ENCODE measurements around the gene AKR1D1. TPM values are rescaled to one million over a fixed set of nuclear protein-coding genes. Genes with fewer than 3 reads are reported as not detected.

The AKR1D1 gene
- total RNA-seq, 1 donor from 2014 or later = not detected

GRCh38 chr7:138125598-138126111 is 49.4 kb downstream of the AKR1D1 start:
- TF ChIP-seq, protein P1, sequence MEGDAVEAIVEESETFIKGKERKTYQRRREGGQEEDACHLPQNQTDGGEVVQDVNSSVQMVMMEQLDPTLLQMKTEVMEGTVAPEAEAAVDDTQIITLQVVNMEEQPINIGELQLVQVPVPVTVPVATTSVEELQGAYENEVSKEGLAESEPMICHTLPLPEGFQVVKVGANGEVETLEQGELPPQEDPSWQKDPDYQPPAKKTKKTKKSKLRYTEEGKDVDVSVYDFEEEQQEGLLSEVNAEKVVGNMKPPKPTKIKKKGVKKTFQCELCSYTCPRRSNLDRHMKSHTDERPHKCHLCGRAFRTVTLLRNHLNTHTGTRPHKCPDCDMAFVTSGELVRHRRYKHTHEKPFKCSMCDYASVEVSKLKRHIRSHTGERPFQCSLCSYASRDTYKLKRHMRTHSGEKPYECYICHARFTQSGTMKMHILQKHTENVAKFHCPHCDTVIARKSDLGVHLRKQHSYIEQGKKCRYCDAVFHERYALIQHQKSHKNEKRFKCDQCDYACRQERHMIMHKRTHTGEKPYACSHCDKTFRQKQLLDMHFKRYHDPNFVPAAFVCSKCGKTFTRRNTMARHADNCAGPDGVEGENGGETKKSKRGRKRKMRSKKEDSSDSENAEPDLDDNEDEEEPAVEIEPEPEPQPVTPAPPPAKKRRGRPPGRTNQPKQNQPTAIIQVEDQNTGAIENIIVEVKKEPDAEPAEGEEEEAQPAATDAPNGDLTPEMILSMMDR (IDR thresholded peaks at IDR 0.05) = no peak
- no peak for DNase-seq
- peak overlapping the region; percentile 30 for H3K27ac ChIP-seq
- no peak overlapping the region for H3K4me3 ChIP-seq
- ATAC-seq = peak; percentile 83
- no peaks in the 10 kb centered on the region for H3K27me3 ChIP-seq
- intact Hi-C loops (cut with DNase I) = no loop called here
- H3K4me1 ChIP-seq = no peaks in the 10 kb centered on the region
- no peaks in the 10 kb centered on the region for H3K9me3 ChIP-seq
- H3K36me3 ChIP-seq = no peaks in the 10 kb centered on the region

- DNase-seq (no peak), ATAC-seq (no peak)
- H3K4me3 ChIP-seq = no peak overlapping the region
- H3K9me3 ChIP-seq = no peaks in the 10 kb centered on the region
- TF ChIP-seq, protein P1 (IDR thresholded peaks at IDR 0.05) = no peak
- H3K4me1 ChIP-seq = no peaks in the 10 kb centered on the region
- H3K27me3 ChIP-seq = no peaks in the 10 kb centered on the region
- intact Hi-C loops (cut with DNase I) = no loop called here
- H3K27ac ChIP-seq = no peak overlapping the region
- no peaks in the 10 kb centered on the region for H3K36me3 ChIP-seq
Observed at GRCh38 chr7:138126928-138127327, 50.7 kb downstream of the AKR1D1 start.

DNA sequence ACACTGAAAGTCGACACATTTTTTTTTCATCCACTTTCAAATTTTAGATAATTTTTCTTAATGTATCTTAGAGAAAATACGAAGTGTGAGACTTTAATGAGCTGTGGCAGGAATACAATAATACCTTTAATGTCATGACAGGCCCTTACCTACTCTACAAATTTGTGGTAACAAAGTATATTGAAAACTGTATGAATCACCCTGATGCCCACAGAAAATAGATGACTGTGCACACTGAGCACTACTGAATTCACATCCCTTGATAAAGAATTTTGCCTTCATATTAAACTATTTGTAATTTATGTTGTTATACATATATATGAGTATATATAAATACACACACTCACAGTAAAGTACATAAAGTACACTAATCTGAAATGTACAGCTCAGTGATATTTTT is 51.7 kb downstream of the AKR1D1 start:
- DNase-seq (no peak), ATAC-seq (no peak)
- Histone ChIP-seq H3K36me3 (no peaks in the 10 kb centered on the region), H3K4me1 (no peaks in the 10 kb centered on the region), H3K9me3 (no peaks in the 10 kb centered on the region), H3K27me3 (no peaks in the 10 kb centered on the region), H3K27ac (no peak overlapping the region), H3K4me3 (no peak overlapping the region)
- TF ChIP-seq, protein P1 (IDR thresholded peaks at IDR 0.05) = no peak
- intact Hi-C loops (cut with DNase I) = no loop called here

GRCh38 chr7:138129551-138130165 is 53.4 kb downstream of the AKR1D1 start:
- DNase-seq (no peak), ATAC-seq (no peak)
- Histone ChIP-seq H3K4me1 (no peaks in the 10 kb centered on the region), H3K27me3 (no peaks in the 10 kb centered on the region), H3K4me3 (no peak overlapping the region), H3K9me3 (no peaks in the 10 kb centered on the region), H3K36me3 (no peaks in the 10 kb centered on the region), H3K27ac (no peak overlapping the region)
- intact Hi-C loops (cut with DNase I) = no loop called here
- TF ChIP-seq, protein P1 (IDR thresholded peaks at IDR 0.05) = no peak

- Histone ChIP-seq H3K27ac (no peak overlapping the region), H3K9me3 (no peaks in the 10 kb centered on the region), H3K36me3 (no peaks in the 10 kb centered on the region), H3K4me3 (no peak overlapping the region), H3K4me1 (no peaks in the 10 kb centered on the region), H3K27me3 (no peaks in the 10 kb centered on the region)
- intact Hi-C loops (cut with DNase I) = no loop called here
- TF ChIP-seq, protein P1 (IDR thresholded peaks at IDR 0.05) = no peak
- DNase-seq = no peak
- ATAC-seq = no peak
Observed at GRCh38 chr7:138137423-138138171, 61.3 kb downstream of the AKR1D1 start.
